Mucosa of gallbladder (tissue), 1 donor: ENCODE measurements around the gene NPAS3. TPM values are rescaled to one million over a fixed set of nuclear protein-coding genes. Genes with fewer than 3 reads are reported as not detected.

Experiments used
- DNase-seq: peaks from one replicate; pipeline ENCODE4 v3.0.0-alpha.2; 2020; ENCODE audit warnings: low spot score
- total RNA-seq: library from RNA; stranded (reverse); gene quantifications from one replicate; pipeline ENCODE4 v1.2.1, GENCODE V29; 2021
- donor health status: DM: no; HTN: no; CAD: no.

The NPAS3 gene
- total RNA-seq, 1 donor from 2014 or later: 1.8 TPM

GRCh38 chr14:33249233-33249820 is 310.6 kb downstream of the NPAS3 start:
- DNase-seq: no peak

- no peak for DNase-seq
Observed at GRCh38 chr14:33250963-33251362, 312.3 kb downstream of the NPAS3 start.

- no peak for DNase-seq
Observed at GRCh38 chr14:33254342-33254741, 315.7 kb downstream of the NPAS3 start.

GRCh38 chr14:33254861-33255395 is 316.2 kb downstream of the NPAS3 start:
- no peak for DNase-seq

- no peak for DNase-seq
Observed at GRCh38 chr14:33257796-33258195, 319.1 kb downstream of the NPAS3 start.

GRCh38 chr14:33259764-33260163 is 321.1 kb downstream of the NPAS3 start:
- no peak for DNase-seq

GRCh38 chr14:33271216-33271615 is 332.5 kb downstream of the NPAS3 start:
- DNase-seq: no peak

- no peak for DNase-seq
Observed at GRCh38 chr14:33271891-33272290, 333.2 kb downstream of the NPAS3 start.

- DNase-seq: no peak
Observed at GRCh38 chr14:33273978-33274377, 335.3 kb downstream of the NPAS3 start.

GRCh38 chr14:33275879-33276278 is 337.2 kb downstream of the NPAS3 start:
- no peak for DNase-seq

GRCh38 chr14:33279865-33280264 is 341.2 kb downstream of the NPAS3 start:
- DNase-seq: no peak

- no peak for DNase-seq
Observed at GRCh38 chr14:33280646-33281045, 342.0 kb downstream of the NPAS3 start.

GRCh38 chr14:33282331-33283230 is 343.9 kb downstream of the NPAS3 start:
- DNase-seq: no peak

- no peak for DNase-seq
Observed at GRCh38 chr14:33285902-33286700, 347.4 kb downstream of the NPAS3 start.

- DNase-seq: no peak
Observed at GRCh38 chr14:33287189-33287588, 348.5 kb downstream of the NPAS3 start.

- no peak for DNase-seq
Observed at GRCh38 chr14:33290641-33291040, 352.0 kb downstream of the NPAS3 start.

GRCh38 chr14:33291529-33292104 is 352.9 kb downstream of the NPAS3 start:
- no peak for DNase-seq

GRCh38 chr14:33294419-33294818 is 355.7 kb downstream of the NPAS3 start:
- no peak for DNase-seq

GRCh38 chr14:33297565-33297964 is 358.9 kb downstream of the NPAS3 start:
- DNase-seq: no peak

- DNase-seq: peak; percentile 13
Observed at GRCh38 chr14:33307691-33308251, 369.1 kb downstream of the NPAS3 start.

- DNase-seq: no peak
Observed at GRCh38 chr14:33309106-33309505, 370.4 kb downstream of the NPAS3 start.
